ENCODE results near the gene TMEM214.

TMEM214 gene

DNA sequence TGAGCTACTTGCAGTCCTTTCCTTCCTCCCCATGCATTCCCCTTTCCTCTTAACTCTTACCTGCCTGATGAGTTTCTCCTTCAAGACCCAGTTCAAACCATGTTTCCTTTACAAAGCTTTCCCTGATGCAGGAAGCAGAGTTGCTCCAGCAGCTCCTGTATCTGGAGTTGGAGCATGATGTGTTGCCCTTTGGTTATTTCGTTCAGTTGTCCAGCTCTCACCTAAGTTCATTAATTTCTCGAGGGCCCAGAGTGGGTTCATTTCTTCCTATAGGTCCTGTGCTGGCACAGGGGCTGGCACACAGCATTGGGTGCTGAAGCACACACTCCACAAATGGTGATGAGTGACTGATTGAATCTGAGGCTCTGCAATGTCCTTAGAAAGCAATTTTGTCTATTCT is 23.0 kb upstream of the TMEM214 start:
- no peak for DNase-seq (ENCODE audit: low read depth in 2 of 2, low spot score in 1 of 2)

DNA sequence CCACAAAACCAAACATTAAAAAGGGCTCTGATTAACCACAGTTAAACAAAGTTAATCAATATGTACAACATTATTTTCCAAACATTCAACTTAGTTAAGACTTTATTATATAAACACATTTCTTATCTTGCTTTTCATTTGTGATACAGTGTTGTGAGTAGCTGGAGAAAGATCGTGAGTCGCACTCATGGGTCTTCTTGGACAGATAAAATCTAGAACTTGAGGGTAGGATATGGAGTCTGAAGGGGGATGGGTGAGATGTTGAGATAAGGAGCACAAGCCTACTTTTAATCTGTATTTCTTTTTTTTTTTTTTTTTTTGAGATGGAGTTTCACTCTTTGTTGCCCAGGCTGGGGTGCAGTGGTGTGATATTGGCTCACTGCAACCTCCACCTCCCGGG is 22.6 kb upstream of the TMEM214 start:
- no peak for DNase-seq (ENCODE audit: low read depth in 2 of 2, low spot score in 1 of 2)

DNA sequence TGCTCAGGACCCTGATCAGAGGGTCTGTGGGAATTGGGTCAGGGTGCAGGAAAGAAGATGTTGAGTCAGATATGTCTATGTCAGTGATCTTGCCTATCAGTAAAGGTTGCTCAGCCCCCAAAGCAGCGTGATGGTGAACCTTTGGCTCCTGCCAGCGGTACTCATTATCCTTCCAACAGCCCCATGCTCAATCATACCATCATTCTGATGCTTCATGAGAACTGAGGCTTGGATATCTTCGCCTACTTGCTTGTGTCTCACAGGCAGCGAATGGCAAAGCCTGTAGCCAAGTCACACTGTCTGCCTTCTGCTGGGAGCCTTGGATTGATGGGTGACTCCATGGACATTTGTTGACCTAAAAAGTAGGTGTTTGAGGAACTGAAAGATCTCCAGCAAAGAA is 19.0 kb upstream of the TMEM214 start:
- no peak for DNase-seq (ENCODE audit: low read depth in 2 of 2, low spot score in 1 of 2)

DNA sequence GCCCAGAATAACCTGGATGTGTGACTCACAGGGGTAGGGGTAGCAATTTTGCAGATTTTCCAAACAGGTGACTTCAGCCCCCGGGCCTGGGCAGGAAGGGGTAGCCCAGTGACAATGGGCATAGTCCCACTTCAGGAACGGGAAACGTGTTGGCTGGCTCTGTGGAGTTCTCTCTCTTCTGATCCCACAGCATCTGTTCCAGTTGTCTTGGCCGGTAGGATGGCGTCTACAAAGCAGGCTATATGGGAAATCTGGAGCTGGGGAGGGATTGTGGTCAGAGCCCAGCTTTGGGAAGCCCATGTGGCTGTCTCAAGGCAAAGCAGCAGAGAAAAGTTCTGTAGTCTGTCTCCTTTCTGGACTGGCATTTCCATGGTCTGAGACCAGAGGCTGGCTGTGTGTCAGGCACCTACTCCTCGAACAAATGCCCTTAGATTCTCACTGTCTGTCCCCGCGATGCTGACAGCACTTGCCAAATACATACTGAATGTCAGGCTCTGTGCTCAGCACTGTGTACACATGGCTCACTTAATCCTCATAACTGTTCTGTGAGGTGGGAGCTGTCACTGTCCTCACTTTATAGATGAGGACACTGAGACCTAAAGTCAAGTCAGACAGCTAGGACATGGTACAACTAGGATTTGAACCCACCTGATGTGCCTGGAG is 17.9 kb upstream of the TMEM214 start:
- no peak for DNase-seq (ENCODE audit: low read depth in 2 of 2, low spot score in 1 of 2)

DNA sequence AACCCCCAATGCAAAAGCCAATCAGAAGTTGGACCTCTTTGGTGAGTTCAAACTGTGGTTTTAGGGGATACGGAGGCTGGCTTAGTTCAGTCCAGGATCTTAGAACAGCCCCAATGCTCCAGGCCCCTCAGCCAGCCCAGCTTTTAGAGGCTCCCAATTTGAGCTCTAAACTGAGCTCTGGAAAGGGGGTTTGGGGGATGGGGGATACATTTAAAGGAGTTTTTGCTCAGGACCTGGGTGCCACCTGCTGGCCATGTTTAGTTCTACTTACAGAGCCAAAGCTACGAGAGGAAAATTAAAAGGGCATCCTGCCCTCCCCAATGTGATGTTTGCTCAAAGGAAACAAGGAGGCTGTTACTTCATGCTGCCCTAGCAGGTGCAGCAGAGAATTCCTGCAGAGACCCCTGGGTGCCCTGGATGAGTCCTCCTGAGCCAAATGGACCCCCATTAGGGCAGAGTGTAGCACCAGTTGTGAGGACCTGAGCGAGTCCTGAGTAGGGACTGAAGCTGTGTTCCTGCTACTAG is 15.9 kb upstream of the TMEM214 start:
- no peak for DNase-seq (ENCODE audit: low read depth in 2 of 2, low spot score in 1 of 2)

DNA sequence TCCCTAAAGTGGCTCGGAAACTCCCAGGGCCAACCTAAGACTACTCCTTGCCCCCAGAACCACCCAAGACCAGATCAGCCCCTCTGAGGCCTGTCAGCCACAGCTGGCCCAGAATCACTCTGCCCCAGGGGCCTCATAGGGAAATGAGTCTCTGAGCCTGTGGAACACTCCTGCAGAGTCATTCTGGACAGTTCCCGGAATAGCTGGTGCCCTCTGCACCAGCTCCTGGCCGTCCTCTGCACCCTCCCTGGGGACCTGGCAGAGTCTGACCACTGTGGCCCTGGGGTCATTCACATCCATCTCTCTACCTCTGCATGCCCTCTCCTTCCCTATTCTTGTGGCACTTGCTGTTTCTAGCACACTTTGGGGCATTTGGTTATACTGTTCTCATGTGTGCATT is 14.6 kb upstream of the TMEM214 start:
- no peak for DNase-seq (ENCODE audit: low read depth in 2 of 2, low spot score in 1 of 2)

DNA sequence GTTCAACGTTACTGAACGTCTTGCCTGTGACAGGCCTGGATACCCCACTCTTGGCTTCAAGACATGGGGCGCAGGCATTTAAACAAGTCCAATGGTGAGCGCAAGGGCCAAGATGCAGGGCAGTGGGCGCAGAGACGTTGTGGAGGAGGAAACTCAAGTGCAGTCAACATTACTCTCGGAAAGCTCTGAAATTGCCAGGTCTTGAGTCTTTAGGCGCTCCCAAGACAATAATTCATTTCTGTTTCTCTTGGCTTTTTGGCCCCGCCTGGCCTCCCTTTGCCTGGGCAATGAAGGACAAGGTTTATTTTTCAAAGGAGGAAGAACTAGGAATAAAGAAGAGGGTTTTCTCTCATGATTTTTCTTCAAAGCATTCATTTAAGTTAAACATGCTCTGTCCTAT is 13.3 kb upstream of the TMEM214 start:
- DNase-seq (ENCODE audit: low read depth in 2 of 2, low spot score in 1 of 2) = no peak

DNA sequence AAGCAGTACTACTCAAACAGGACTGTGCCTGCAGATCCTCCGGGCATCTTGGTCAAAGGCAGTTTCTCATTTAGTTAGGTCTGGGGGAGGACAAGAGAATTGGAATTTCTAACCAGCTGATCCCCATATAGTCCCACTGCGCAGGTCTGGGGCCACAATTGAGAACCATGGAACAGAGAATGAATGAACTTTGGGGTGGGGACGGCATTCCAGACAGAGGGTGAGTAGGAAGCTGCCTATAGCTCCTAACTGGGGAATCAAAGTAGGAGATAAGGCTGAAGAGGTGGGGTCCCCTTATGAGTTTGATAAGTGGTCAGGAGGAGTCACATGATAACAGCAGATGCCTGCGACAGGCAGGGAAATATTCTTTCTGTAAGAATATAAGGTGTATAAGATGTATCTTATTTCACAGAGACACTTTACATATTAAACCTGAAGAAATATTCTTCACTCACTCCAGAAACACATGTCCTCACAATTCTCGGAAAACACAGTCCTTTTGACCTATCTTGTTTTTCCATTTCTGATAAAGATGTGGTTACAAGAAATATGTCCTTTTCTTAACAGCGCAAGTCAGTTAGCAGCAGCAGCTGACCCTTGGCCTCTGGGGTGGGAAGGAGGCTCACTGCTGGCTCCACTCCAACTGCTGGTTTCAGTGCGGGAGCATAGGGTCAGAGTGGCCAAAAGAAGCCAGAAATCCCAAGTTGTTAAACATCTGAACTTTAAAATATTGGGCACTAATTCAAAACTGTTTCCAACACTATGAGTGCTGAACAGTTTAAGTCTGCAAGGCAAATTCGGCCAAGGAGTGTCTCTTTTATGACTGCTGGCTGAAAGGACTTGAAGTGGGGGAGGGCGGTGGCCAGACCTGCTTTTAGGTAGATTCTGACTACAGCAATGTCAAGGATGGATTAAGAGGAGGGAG is 12.6 kb upstream of the TMEM214 start:
- DNase-seq (ENCODE audit: low read depth in 2 of 2, low spot score in 1 of 2) = no peak

DNA sequence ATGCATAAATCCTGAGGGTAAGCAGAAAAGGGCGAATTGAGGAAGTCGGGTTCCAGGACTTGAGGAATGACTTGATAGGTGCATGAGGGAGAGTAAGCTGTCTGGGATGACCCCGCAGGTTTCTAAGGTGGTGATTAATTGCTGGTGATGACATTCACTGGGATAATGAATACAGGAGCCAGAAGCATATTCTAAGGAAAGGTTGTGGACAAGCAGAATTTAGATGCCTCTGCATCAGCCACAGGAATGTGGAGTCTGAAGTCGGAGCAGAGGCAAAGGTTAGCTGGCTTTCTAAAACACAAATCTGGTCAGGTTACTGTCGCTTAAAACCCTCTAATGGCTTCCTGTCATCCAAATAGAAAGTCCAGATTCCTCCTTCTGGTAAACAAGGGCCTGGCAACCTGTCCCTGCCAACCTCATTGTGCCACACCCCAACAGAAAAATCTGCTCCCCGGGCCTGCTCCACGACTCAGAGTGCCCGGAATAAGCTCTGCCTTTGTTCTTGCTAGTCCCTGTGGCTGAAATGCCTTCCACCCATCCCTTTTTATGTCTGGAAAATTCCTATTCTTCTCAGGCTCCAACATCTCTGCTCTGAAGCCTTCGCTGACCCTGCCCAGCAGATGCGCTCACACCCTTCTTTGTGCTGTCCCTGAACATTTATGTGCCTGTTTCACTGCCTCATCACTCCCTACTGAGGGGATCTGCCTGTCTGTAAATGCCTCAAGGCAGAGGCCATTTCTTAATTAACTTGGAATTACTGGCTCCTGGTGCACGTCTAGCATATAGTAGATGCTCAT is 11.3 kb upstream of the TMEM214 start:
- DNase-seq (ENCODE audit: low read depth in 2 of 2, low spot score in 1 of 2) = no peak

DNA sequence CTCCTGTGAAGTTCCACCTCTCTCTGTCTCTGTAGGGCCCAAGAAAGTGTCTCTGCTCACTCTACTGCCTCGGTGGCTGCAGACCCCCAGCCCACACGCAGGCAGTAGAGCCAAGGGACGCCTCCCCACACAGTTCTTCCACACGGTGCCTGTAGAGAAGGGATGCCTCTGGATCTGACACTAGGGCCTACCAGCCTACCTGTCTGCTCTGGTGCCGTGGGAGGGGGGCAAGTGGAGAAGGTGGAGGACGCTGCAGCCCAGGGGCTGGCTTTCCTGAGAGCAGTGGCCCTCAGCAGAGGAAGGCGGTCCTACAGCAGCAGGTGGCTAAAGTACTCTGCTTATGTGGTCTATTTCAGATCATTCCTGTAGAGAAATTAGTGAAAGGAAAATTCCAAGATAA is 9.0 kb upstream of the TMEM214 start:
- no peak for DNase-seq (ENCODE audit: low read depth in 2 of 2, low spot score in 1 of 2)

DNA sequence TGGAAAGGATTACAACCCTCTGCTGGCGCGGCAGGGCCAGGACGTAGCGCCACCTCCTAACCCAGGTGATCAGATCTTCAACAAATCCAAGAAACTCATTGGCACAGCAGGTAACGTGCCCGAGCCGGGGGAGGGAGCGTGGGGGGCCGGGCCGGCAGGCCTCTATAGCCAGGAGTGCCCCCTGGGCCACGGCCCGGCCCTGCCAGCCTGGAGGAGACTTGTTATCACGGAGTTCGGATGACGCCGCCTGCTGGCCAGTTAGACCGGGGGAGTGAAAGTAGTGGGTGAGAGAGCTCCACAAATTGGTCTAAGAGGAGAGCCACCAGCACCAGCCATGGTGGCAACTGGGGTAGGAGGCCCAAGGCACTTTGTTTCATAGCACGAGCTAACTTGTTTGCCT is 8.6 kb upstream of the TMEM214 start:
- no peak for DNase-seq (ENCODE audit: low read depth in 2 of 2, low spot score in 1 of 2)

DNA sequence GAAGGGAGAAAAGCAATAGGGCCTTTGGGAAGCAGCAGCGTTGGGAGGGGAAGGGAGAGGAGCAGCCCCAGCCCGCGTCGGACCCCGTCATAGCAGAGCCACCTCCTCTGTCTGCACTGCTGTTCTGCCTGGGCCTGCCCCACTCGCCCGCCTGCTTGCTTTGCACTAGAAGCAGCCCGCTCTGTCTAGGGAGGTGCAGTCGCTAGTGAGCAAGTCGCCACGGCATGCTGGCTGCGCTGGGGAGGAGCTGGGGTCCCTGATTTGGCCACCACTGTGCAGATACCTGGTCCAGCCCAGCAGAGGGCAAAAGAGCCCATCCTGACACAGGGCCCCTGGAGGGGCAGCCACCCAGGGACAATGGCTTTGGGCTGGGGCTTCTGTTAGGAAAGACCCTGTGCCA is 8.0 kb upstream of the TMEM214 start:
- DNase-seq (ENCODE audit: low read depth in 2 of 2, low spot score in 1 of 2) = no peak

DNA sequence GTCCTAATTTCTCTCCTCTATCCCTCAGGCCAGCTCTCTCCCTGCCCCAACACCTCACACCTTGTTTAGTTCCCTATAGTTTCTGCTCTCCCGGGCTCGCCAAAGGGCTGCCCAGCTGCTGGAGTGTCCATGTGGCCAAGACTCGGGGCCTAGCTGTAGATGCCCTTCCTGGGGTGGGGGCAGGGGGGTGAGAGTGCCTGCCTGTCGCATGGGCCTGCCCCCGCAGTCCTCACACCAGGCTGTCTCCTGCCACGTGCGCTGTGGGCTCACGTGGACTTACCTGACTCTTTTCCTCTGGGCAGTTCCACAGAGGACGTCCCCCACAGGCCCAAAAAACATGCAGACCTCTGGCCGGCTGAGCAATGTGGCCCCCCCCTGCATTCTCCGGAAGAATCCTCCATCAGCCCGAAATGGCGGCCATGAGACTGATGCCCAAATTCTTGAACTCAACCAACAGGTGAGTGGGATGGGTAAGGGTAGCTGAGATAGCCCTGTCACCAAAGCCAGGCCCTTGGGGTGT is 7.4 kb upstream of the TMEM214 start:
- no peak for DNase-seq (ENCODE audit: low read depth in 2 of 2, low spot score in 1 of 2)

DNA sequence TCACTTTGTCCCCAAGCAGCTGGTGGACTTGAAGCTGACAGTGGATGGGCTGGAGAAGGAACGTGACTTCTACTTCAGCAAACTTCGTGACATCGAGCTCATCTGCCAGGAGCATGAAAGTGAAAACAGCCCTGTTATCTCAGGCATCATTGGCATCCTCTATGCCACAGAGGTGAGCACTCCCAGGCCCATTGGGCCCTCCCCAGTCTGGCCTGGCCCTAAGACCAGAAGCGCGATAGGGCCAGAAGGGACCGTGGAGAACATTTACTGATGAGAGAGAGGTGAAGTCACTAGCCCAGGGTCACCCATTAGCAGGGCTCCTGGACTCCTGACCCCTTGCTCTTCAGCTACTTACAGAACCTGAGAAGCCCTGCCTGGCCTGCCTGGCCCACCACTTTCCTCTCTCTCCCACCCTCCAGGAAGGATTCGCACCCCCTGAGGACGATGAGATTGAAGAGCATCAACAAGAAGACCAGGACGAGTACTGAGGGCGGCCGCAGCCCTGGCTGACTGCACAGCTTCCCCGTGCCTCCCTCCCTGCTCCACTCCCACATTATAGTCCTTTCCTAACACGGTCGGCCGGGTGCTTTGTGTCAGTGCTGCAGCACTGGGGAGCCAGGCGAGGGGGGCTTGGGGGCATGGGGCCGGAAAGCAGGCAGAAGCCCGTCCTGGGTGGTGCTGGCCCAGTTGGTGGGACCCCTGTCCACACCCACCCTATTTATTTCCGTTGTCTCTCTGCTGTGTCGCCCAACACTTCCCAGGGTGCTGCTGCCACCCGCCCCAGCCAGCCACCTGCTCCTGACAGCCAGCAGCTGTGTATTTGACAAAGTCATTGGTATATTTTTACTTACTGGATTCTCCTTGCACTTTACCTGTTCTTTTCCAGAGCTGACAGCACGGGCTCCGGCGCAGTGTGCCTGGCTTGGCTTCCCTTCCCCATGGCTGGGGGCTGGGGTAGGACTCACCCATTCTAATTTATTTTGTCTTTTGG is 6.6 kb upstream of the TMEM214 start:
- no peak for DNase-seq (ENCODE audit: low read depth in 2 of 2, low spot score in 1 of 2)

DNA sequence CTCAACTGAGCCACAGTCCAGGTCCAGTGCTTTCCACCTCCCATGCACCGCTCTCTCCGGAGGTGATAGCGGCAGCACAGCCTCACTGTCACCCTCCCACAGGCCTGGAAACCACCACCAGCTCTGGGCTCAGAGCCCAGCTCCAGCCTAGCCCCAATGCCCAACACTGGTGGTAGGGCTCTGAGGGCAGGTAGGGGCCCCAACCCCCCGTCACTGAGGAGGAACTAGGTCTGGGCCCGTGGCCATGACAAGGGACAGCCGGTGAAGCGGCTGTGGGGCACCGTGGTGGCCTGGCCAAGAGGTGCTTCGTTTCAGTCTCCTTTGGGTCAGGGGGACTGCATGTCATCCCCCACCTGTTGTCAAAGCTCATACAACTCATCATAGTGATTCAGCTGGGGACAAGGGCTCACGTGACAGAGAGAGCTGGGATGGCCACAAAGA is 5.5 kb upstream of the TMEM214 start:
- DNase-seq (ENCODE audit: low read depth in 2 of 2, low spot score in 1 of 2) = no peak

DNA sequence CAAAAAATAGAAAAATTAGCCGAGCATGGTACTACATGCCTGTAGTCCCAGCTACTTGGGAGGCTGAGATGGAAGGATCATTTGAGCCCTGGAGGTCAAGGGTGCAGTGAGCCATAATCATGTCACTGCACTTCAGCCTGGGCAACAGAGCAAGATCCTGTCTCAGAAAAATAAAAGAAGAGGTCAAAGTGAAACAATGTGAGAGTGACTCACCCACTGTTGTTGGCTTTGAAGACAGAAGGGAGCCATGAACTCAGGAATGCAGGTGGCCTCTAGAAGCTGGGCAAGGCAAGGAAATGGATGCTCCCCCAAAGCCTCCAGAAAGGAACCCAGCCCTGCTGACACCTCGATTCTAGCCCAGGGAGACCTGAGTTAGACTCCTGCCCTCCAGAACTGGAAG is 3.7 kb upstream of the TMEM214 start:
- no peak for DNase-seq (ENCODE audit: low read depth in 2 of 2, low spot score in 1 of 2)

DNA sequence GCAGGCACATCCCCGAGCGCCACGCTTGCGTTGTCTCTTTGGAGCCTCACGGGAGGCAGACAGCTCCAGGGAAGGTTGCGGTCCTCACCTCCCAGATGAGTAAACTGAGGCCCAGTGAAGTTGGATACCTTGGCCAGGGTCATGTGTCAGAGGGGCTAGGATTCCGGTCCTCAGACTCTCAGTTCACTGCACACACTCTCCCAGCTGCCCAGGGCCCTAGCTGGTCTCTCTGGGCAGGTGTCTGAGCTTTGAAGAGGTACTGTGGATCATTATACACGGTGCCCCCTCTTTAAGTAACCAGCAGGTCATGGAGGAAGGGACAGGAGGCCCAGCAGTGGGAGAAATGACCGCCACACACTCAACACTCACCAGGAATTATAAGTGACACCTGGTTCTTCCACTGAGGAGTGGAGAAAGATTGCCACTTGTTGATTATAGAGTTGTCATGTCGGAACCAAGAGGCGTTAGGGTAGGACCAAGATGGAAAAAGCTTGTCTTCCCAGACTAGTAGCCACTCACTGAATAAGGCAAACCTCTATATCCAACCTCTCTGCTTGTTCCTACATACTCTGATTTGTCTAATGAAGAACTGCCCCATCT is 588 bp downstream of the TMEM214 start:
- no peak for DNase-seq (ENCODE audit: low read depth in 2 of 2, low spot score in 1 of 2)

DNA sequence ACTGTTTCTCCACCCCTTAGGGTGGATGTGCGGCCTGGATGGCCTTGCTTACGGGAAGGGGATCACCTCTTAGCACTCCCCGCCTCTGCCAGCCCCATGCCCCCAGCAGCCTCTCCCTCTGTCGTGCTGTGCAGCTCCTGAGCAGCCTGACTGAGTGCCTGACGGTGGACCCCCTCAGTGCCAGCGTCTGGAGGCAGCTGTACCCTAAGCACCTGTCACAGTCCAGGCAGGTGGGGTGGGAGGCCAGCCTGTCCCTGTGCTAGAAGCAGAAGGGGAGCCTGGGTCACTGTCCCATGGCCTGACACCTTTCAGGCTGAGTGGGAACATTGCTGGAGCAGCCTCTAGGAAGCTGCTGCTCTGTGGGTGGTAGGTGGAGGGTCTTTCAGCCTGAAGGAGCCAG is 5.2 kb downstream of the TMEM214 start:
- no peak for DNase-seq (ENCODE audit: low read depth in 2 of 2, low spot score in 1 of 2)

DNA sequence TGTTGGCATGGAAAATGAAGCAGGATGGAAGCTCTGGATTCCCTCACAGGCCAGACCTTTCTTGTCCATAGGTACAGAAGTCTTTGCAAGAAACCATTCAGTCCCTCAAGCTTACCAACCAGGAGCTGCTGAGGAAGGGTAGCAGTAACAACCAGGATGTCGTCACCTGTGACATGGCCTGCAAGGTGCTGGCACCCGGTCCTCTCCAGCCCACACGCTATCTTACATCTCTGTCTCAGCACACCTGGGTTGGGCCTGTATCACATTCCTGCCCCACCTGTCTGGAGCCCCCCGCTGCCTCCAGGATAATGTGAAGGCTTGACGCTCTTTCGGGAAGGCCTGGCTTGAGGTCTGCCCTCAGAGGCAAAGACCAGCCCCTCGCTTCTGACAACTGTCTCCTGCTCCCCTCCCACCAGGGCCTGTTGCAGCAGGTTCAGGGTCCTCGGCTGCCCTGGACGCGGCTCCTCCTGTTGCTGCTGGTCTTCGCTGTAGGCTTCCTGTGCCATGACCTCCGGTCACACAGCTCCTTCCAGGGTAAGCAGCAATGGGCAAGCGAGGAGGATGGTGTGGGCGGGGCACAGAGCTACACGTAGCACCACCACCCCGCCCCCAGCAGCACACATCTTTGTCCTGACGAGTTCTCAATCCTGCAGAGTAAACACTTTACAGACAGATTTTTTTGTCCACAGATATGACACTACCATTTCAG is 6.0 kb downstream of the TMEM214 start:
- no peak for DNase-seq (ENCODE audit: low read depth in 2 of 2, low spot score in 1 of 2)
